NOMO-1 (cell line): ENCODE results near the gene ZC3H7A.
A peak's percentile ranks its signal among the peaks of the same experiment; 100 is the strongest.
"Not testable (repeated sequence)": the region's sequence is repeated elsewhere in the genome, so short reads cannot be mapped to it uniquely, and the experiment has no call there.

Source experiments
- DNase-seq, 2 experiments: peaks; one replicate each; lab custom pipeline; 2025; ENCODE audit not compliant: unreplicated experiment in 2 of 2; lab: John Stamatoyannopoulos, UW

ZC3H7A gene, protein sequence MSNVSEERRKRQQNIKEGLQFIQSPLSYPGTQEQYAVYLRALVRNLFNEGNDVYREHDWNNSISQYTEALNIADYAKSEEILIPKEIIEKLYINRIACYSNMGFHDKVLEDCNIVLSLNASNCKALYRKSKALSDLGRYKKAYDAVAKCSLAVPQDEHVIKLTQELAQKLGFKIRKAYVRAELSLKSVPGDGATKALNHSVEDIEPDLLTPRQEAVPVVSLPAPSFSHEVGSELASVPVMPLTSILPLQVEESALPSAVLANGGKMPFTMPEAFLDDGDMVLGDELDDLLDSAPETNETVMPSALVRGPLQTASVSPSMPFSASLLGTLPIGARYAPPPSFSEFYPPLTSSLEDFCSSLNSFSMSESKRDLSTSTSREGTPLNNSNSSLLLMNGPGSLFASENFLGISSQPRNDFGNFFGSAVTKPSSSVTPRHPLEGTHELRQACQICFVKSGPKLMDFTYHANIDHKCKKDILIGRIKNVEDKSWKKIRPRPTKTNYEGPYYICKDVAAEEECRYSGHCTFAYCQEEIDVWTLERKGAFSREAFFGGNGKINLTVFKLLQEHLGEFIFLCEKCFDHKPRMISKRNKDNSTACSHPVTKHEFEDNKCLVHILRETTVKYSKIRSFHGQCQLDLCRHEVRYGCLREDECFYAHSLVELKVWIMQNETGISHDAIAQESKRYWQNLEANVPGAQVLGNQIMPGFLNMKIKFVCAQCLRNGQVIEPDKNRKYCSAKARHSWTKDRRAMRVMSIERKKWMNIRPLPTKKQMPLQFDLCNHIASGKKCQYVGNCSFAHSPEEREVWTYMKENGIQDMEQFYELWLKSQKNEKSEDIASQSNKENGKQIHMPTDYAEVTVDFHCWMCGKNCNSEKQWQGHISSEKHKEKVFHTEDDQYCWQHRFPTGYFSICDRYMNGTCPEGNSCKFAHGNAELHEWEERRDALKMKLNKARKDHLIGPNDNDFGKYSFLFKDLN

DNA sequence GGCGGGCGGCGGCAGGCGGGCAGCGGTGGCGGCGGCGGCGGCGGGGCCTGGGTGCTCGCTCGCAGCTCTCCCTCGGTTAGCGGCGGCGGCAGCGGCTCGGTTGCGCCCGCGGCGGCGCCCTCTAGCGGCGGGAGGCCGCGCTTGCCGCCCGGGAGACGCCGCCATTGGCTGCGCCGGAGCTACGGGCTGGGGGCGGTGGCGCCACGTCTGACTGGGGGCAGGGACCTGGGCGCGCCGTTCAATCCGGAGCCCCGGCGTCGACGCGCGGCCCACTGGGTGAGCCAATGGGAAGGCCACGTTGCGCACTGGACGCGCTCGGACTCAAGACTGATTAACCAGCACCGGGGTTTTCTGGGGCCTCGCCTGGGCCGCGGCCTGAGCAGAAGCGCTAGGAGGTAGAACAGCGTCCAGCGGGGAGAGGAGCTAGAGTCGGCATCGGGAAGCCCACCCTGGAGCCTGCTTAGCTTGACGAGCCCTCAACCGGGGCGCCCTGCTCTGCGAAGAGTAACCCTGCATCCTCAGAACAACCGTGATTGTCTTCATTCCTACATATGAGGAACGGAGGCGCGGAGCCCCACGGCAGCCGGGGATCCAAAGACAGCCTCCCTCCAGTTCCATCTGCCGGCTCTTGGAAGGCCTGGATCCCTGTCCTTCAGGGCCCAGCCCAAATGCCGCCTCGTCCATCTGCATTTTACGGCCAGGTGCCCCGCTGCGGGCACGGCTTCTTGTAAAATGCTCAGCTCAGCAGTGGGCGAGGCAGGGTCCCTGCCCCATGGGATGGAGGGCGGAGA is at the start of gene ZC3H7A:
Gene ZC3H7A (minus strand): TSS at position 93 of the 791 bp plus-strand sequence. CDS start 14,904 bp downstream, outside the sequence.
- DNase-seq: peak; percentile 97

DNA sequence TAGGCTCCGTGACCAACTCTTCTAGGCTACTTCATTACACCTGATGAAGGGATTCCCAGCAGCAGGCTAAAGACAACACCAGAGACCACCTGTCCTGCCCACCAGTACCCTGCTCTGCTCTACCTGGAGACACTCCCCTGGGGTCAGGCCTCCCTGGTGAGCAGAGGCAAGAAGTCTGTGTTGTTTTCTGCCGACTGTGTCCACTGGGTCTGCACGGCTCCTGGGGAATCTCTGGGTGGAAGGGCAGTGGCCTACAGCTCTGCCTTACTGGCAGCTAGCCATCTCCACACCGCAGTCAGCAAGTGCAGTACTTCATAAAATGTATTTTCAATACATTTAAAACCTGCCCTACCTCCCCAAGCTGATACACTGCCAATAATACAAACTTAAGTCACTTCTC is 47.4 kb upstream of the ZC3H7A start:
- DNase-seq: no peak

DNA sequence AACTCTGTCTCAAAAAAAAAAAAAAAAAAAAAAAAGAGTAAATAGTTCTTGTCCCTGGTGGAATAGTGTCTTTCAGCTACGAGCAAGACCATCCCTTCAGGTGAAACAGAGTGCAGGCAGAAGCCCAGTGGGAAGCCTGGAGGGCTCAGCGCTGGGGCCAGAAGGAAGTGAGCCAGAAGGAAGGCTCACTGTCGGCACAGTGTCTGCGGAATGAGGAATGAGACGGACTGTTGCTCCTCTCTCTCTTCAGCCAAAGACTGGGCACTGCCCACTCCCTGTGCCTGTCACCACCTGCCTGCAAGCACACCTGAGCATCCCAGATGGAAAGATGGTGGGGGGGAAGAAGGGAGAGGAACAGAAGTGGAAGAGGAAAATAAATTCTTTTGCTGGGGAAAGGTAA is 46.8 kb upstream of the ZC3H7A start:
- DNase-seq: no peak

DNA sequence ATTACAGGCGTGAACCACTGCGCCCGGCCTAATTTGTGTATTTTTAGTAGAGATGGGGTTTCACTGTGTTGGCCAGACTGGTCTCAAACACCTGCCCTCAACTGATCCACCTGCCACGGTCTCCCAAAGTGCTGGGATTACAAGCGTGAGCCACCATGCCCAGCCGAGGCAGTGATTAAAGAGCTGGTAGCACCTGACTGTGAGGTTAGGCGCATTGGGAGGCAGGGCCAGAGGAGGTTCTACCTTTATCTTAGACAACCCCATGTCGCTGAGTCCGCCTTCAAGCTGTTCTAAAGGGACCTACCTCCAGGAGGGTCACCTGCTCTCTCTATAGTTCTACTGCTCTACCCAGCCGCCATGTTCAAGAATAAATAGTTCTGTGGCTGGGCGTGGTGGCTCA is 46.1 kb upstream of the ZC3H7A start:
- DNase-seq: no peak

DNA sequence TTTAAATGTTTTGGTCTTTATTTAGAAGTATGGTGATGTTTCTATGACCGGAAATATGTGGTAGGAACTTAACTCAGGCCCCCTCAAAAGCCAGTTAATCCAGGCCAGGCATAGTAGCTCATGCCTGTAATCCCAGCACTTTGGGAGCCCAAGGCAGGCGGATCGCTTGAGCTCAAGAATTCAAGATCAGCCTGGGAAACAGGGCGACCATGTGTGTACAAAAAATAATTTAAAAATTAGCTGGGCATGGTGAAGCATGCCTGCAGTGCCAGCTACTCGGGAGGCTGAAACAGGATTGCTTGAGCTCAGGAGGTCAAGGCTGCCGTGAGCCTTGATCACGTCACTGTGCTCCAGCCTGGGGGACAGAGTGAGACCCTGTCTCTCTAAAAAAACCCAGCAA is 44.0 kb upstream of the ZC3H7A start:
- DNase-seq: no peak

DNA sequence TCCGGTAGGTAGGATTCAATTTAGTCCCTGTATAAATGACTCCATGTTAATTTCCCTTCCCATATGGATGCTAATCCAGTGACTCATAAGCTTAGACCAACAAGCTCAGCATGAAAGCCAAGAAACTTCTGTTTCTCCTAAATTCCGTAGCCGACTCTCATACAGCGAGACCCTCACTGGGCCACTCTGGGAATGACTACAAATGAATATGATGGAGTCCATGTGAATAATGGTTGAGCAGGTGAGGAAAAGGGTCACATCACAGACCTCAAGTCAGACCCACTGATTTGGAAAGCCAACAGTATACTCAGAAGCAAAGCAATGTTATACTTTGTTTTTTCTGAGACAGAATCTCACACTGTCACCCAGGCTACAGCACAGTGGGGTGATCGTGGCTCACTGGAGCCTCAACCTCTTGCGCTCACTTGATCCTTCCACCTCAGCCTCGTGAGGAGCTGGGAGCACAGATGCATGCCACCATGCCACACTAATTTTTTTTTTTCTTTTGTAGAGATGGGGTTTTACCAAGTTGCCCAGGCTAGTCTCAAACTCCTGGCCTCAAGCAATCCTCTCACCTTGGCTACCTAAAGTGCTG is 39.7 kb upstream of the ZC3H7A start:
- DNase-seq: no peak

DNA sequence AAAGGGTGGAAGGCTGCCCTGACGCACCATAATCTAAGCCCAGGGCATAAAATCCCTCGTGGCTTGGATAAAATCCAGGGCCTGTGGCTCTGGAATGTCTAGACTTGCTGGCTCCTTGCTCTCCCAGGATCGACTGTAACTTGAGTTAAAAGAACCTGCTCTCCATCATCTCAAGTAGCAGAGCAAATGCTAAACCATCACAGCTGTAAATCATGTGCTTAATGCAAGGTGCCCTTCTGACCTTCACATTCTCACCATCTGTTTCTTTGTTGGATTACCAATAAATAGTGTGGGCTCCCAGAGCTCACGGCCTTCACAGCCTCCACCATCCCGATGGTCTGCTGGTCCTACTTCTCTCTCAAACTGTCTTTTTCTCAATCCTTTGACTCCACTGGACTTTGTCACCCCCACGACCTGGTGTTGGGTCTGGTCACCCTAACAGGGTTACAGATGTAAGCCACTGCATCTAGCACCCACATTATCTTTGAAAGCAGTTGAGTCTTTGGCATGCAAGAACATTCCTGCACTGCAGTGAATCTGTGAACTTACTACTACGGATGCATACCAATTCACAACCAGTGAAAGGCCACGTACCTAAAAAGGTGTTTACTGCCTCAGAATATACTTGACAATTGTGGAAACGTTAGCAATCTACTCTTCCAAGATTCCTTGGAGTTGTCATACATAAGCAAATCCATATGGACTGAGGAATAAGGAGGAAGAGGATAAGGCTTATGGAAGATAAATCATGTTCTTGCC is 39.0 kb upstream of the ZC3H7A start:
- DNase-seq: no peak

DNA sequence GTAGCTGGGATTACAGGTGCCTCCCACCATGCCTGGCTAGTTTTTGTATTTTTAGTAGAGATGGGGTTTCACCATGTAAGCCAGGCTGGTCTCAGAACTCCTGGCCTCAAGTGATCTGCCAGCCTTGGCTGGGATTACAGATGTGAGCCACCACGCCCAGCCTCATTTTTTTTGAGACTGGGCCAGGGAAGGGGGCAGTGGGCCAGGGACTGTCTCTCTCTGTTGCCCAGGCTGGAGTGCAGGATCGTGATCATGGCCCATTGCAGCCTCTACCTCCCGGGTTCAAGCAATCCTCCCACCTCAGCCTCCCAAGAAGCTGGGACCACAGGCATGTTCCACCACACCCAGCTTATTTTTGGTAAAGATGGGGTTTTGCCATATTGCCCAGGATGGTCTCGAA is 38.3 kb upstream of the ZC3H7A start:
- no peak for DNase-seq

DNA sequence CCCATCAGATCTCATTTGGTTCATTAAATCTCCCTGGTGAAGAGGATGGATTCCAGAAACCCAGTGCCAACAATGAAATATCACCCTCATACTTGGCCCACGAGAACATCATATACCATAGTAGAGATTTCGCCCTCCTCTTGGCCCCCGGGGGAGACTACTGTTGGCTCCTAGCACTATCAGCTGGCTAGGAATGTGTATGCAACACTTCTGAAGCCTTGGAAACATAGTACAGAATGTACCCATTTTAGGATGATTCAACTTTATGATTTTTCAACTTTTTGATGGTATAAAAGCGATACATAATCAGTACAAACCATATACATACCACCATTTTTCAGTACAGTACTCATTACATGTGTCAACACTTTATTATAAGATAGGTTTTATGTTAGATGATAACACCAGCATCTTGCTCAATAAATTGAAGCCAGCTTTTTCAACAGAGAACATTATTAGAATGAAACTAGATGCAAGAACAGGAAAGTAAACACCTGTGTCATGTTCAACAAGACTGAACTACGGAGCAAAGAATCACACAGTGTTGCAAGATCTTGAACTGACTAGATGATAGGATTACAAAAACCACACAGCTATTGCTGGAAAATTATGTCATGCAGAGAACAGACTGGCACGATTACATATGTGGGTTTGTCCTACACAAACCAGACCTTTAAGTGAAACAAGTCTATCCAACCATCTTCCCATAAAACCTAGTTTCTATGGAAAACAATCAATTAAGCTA is 37.1 kb upstream of the ZC3H7A start:
- DNase-seq: peak in 1 of 2 experiments; percentile 81

DNA sequence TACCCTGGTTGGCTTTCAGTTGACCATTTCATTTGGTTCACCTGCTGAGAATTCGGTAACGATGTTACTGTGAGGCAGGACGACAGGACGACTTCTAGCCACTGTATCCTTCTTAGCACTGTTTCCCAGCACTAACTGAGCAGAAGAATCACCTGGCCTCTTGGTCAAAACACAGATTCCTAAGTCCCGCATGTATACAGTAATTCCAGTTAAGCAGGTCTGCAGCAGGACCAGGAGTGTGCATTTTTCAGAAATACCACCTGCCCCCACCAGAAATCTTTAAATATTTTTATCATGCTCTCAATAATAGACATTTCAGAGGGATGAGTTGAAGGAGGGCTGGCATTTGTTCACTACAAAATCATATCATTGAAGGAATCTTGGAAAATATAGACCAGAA is 31.6 kb upstream of the ZC3H7A start:
- DNase-seq: no peak

DNA sequence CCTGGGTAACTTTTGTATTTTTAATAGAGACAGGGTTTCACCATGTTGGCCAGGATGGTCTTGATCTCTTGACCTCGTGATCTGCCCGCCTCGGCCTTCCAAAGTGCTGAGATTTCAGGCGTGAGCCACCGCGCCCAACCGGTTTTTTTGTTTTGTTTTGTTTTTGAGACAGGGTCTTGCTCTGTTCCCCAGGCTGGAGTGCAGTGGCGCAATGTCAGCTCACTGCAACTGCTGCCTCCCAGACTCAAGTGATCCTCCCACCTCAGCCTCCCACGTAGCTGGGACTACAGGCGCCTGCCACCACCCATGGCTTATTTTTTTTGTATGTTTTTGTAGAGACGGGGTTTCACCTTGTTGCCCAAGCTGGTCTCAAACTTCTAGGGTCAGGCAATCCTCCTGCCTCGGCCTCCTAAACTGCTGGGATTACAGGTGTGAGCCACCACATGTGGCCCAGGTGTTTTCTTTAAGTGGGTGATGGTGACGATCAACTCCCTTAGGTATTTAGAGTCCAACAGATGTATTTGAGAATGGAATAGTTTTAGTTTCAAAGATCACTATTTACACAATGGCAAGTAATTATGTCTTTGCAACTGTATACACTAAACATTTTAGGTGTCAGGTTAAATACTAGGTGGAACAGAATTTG is 28.6 kb upstream of the ZC3H7A start:
- not testable (repeated sequence) for DNase-seq

DNA sequence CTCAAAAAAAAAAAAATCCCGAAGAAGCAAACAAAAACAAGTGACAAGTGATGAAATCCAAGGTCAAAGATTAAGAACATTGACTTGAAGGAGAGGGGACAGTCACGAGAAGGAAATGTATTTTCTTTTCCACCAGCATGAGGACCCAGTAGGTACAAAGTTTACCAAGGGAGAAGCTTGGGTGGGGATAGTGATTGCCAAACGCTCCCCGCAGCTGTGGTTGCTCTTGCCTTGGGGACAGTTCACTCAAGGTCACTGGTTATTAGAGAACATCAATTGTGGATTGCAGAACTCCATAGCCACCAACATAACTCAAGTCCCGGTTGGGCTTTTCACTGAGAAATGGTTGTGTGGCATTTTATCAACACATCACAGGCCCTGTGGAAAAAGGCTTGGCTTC is 27.3 kb upstream of the ZC3H7A start:
- peak; percentile 85 to 92 for DNase-seq

DNA sequence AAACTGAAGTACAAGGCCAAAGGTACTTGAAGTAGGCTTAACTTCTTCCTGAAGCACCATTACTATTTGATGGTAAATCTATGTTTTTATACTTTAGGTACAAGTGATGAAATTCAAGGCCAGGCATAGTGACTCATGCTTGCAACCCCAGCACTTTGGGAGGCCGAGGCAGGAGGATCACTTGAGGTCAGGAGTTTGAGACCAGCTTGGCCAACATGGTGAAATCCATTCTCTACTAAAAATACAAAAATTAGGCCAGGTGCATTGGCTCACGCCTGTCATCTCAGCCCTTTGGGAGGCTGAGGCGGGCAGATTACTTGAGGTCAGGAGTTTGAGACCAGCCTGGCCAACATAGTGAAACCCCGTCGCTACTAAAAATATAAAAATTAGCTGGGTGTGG is 26.6 kb upstream of the ZC3H7A start:
- peak; percentile 5 to 18 for DNase-seq

DNA sequence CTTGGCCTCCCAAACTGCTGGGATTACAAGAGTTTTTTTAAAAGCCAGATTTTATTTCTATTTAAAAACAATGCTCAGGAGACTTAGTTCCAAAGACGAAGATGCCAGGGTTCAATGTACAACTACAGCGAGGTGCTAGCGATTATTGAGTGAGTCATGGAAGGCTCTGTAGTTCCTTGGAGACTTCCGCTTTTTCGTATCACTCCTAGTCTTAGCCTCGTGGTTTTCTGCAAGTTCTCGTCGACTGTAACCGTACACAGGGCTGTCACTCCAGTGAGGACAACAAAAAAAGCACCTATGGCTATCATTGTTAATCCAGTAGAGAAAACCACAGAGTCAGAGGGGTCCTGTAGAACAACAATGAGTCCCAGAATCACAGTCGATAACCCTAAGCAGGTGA is 22.7 kb upstream of the ZC3H7A start:
- DNase-seq: peak; percentile 92 to 96

DNA sequence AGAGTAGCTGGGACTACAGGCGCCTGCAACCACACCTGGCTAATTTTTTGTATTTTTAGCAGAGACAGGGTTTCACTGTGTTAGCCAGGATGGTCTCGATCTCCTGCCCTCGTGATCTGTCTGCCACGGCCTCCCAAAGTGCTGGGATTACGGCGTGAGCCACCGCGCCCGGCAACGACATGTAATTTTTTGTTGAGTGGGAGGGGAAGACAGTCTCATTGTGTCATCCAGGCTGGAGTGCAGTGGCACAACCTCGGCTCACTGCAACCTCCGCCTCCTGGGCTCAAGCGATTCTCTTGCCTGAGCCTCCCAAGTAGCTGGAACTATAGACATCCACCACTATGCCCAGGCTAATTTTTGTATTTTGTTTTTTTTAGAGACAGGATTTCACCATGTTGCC is 21.9 kb upstream of the ZC3H7A start:
- DNase-seq: not testable (repeated sequence)

DNA sequence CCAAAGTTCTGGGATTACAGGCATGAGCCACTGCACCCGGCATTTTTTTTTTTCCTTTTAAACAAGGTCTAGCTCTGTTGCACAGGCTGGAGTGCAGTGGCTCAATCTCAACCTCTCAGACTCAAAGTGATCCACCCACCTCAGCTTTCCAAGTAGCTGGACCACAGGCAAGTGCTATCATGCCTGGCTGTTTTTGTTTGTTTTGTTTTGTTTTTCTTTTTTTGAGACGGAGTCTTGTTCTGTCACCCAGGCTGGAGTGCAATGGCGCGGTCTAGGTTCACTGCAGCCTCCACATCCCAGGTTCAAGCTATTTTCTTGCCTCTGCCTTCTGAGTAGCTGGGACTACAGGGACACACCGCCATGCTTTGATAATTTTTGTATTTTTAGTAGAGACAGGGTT is 19.1 kb upstream of the ZC3H7A start:
- no peak for DNase-seq

DNA sequence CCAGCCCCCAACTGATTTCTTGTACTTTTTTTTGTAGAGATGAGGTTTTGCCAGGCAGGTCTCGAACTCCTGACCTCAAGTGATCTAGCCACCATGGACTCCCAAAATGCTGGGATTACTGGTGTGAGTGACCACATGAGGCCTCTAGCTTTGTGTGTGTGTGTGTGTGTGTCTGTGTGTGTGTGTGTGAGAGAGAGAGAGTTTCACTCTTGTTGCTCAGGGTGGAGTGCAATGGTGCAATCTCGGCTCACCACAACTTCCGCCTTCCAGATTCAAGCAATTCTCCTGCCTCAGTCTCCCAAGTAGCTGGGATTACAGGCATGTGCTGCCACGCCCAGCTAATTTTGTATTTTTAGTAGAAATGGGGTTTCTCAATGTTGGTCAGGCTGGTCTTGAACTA is 17.7 kb upstream of the ZC3H7A start:
- DNase-seq: peak; percentile 60 to 68

DNA sequence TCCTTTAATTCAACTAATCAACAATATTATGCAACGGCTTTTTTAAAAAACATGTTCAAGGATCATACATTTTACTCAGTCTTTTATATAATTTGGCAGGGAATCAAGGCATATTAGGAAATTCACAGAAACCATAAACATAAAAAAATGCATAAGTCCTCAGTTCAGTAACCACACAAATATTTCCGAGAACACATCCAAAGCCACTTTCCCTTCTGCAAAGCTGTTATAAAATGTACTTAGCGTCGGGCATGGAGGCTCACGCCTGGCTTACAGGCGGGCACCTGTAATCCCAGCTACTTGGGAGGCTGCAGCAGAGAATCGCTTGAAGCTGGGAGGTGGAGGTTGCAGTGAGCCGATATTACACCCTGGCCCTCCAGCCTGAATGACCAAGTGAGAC is 9.7 kb upstream of the ZC3H7A start:
- DNase-seq: no peak

DNA sequence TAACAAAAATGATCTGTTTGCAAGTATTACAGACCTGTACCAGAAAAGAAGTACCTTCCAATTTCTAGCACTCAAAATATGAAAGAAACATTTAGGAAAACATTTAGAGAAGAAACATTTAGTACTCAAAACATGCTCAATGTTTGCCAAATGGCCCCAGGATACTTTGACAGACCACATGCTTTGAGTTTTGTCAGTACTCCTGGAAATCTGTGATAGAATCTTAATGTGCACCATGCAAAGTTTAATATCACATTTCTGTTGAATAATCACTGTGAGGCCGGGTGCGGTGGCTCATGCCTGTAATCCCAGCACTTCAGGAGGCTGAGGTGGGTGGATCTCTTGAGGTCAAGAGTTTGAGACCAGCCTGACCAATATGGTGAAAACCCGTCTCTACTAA is 8.5 kb upstream of the ZC3H7A start:
- no peak for DNase-seq
